Ishikawa (cell line): Measurements from ENCODE around the gene MRPL37.

Source experiments
- CEBPB ChIP-seq: IDR thresholded peaks from 2 replicates; pipeline ENCODE4 v1.6.1; 2012
- CREB1 ChIP-seq: IDR thresholded peaks from 2 replicates; pipeline ENCODE4 v1.6.1; 2012; ENCODE audit warnings: low read depth
- EGR1 ChIP-seq: IDR thresholded peaks from 2 replicates; pipeline ENCODE4 v1.6.1; 2012
- EP300 ChIP-seq: IDR thresholded peaks from 2 replicates; pipeline ENCODE4 v1.6.1; 2012; ENCODE audit warnings: borderline replicate concordance
- FOXM1 ChIP-seq: IDR thresholded peaks from 2 replicates; pipeline ENCODE4 v1.6.1; 2012; ENCODE audit warnings: low read depth, borderline replicate concordance
- MAX ChIP-seq: IDR thresholded peaks from 2 replicates; pipeline ENCODE4 v1.6.1; 2012
- NFIC ChIP-seq: IDR thresholded peaks from 2 replicates; pipeline ENCODE4 v1.6.1; 2012
- RAD21 ChIP-seq: IDR thresholded peaks from 2 replicates; pipeline ENCODE4 v1.6.1; 2012; ENCODE audit warnings: low read depth
- REST ChIP-seq: IDR thresholded peaks from 2 replicates; pipeline ENCODE4 v1.6.1; 2012; ENCODE audit warnings: low read depth, mild to moderate bottlenecking
- TAF1 ChIP-seq: IDR thresholded peaks from 2 replicates; pipeline ENCODE4 v1.6.1; 2012; ENCODE audit warnings: low read depth, mild to moderate bottlenecking
- TCF12 ChIP-seq: IDR thresholded peaks from 2 replicates; pipeline ENCODE4 v1.6.1; 2012; ENCODE audit warnings: low read depth
- TEAD4 ChIP-seq: IDR thresholded peaks from 2 replicates; pipeline ENCODE4 v1.6.1; 2012
- USF1 ChIP-seq: IDR thresholded peaks from 2 replicates; pipeline ENCODE4 v1.6.1; 2012
- YY1 ChIP-seq: IDR thresholded peaks from 2 replicates; pipeline ENCODE4 v1.6.1; 2012; ENCODE audit warnings: low read depth
- ZBTB7A ChIP-seq: IDR thresholded peaks from 2 replicates; pipeline ENCODE4 v1.6.1; 2012; ENCODE audit warnings: low read depth

The MRPL37 gene

GRCh38 chr1:54227091-54227602 lies 27.2 kb downstream of the MRPL37 start:
- TF ChIP-seq ZBTB7A (no peak), CREB1 (no peak)

GRCh38 chr1:54227891-54228310 lies 27.9 kb downstream of the MRPL37 start:
- TF ChIP-seq ZBTB7A (no peak), FOXM1 (no peak), REST (no peak), CEBPB (no peak), TAF1 (no peak), EGR1 (no peak), TCF12 (no peak), CREB1 (no peak), USF1 (no peak), MAX (no peak), EP300 (no peak), RAD21 (no peak), TEAD4 (no peak), YY1 (no peak)

GRCh38 chr1:54228638-54229079 lies 28.7 kb downstream of the MRPL37 start:
- TF ChIP-seq CREB1 (no peak), MAX (no peak), TEAD4 (no peak)

- TF ChIP-seq RAD21 = no peak
- 0 out of 2 replicates have a peak, but pooled peaks have one; percentile 8 for TF ChIP-seq NFIC
- 0 out of 2 replicates have a peak, but pooled peaks have one; percentile 23 for TF ChIP-seq EP300
- TF ChIP-seq TAF1 = no peak
Observed at GRCh38 chr1:54229281-54229891, 29.4 kb downstream of the MRPL37 start.

GRCh38 chr1:54230507-54231339 lies 30.8 kb downstream of the MRPL37 start:
- TF ChIP-seq TAF1 (no peak), MAX (no peak), RAD21 (no peak), CEBPB (no peak), FOXM1 (no peak), NFIC (no peak), EP300 (no peak), TEAD4 (no peak), REST (no peak), EGR1 (no peak), USF1 (no peak), TCF12 (no peak), ZBTB7A (no peak)

- TF ChIP-seq REST (no peak), USF1 (no peak), TCF12 (no peak), EGR1 (no peak), MAX (no peak), ZBTB7A (no peak), FOXM1 (no peak), TAF1 (no peak), CREB1 (no peak), EP300 (no peak), NFIC (no peak), TEAD4 (no peak), CEBPB (no peak), YY1 (no peak), RAD21 (no peak)
Observed at GRCh38 chr1:54234284-54234683, 34.3 kb downstream of the MRPL37 start.
